H9 (cell line): ENCODE data around the gene ERAS. TPM values are rescaled to one million over a fixed set of nuclear protein-coding genes. Genes with fewer than 3 reads are reported as not detected.
A peak's percentile ranks its signal among the peaks of the same experiment; 100 is the strongest.

Source experiments
- DNase-seq: peaks from one replicate; pipeline ENCODE4 v3.0.0-alpha.2; 2017
- H2AFZ ChIP-seq: one replicate; pipeline ENCODE4 v1.6.1; 2013; ENCODE audit warnings: mild to moderate bottlenecking, low read length, control low read depth, moderate library complexity
- H2AK5ac ChIP-seq: 2 replicates; pipeline ENCODE4 v1.6.1; 2013; ENCODE audit warnings: low read length, control low read depth, mixed read lengths; ENCODE audit not compliant: insufficient read length
- H2BK120ac ChIP-seq: one replicate; pipeline ENCODE4 v1.6.1; 2013; ENCODE audit warnings: low read depth, mild to moderate bottlenecking, low read length, control low read depth, inconsistent platforms; ENCODE audit not compliant: poor library complexity, severe bottlenecking
- H2BK12ac ChIP-seq: 2 replicates; pipeline ENCODE4 v1.6.1; 2013; ENCODE audit warnings: low read length, control low read depth, mixed read lengths, low read depth; ENCODE audit not compliant: insufficient read length
- H2BK15ac ChIP-seq: 2 replicates; pipeline ENCODE4 v1.6.1; 2013; ENCODE audit warnings: low read depth, low read length, control low read depth
- H2BK20ac ChIP-seq: one replicate; pipeline ENCODE4 v1.6.1; 2013; ENCODE audit warnings: low read depth, mild to moderate bottlenecking, low read length, control low read depth, inconsistent platforms; ENCODE audit not compliant: poor library complexity, severe bottlenecking
- H2BK5ac ChIP-seq: 2 replicates; pipeline ENCODE4 v1.6.1; 2013; ENCODE audit warnings: low read length, control low read depth, mixed read lengths; ENCODE audit not compliant: insufficient read length
- H3K14ac ChIP-seq: 2 replicates; pipeline ENCODE4 v1.6.1; 2013; ENCODE audit warnings: low read length, control low read depth; ENCODE audit not compliant: insufficient read depth
- H3K18ac ChIP-seq: 2 replicates; pipeline ENCODE4 v1.6.1; 2013; ENCODE audit warnings: low read depth, mild to moderate bottlenecking, mixed read lengths, low read length, control low read depth; ENCODE audit not compliant: insufficient read length
- H3K23ac ChIP-seq: 2 replicates; pipeline ENCODE4 v1.6.1; 2013; ENCODE audit warnings: low read length, control low read depth, mixed read lengths, low read depth; ENCODE audit not compliant: insufficient read length
- H3K23me2 ChIP-seq: 2 replicates; pipeline ENCODE4 v1.6.1; 2013; ENCODE audit warnings: low read depth, mild to moderate bottlenecking, mixed read lengths, low read length, control low read depth; ENCODE audit not compliant: insufficient read length, poor library complexity, severe bottlenecking
- H3K27ac ChIP-seq: 2 replicates; pipeline ENCODE4 v1.5.1; 2013; ENCODE audit warnings: low read length, control low read depth, mixed read lengths, low read depth; ENCODE audit not compliant: insufficient read length
- H3K27me3 ChIP-seq: 2 replicates; pipeline ENCODE4 v1.6.1; 2013; ENCODE audit warnings: low read length, control low read depth, inconsistent platforms; ENCODE audit not compliant: insufficient read depth
- H3K4ac ChIP-seq: 2 replicates; pipeline ENCODE4 v1.6.1; 2013; ENCODE audit warnings: low read depth, mild to moderate bottlenecking, control low read depth, inconsistent platforms, low read length, moderate library complexity
- H3K4me1 ChIP-seq: 2 replicates; pipeline ENCODE4 v1.6.1; 2013; ENCODE audit warnings: low read length, control low read depth, inconsistent platforms; ENCODE audit not compliant: insufficient read depth
- H3K4me2 ChIP-seq: 2 replicates; pipeline ENCODE4 v1.6.1; 2013; ENCODE audit warnings: low read length, control low read depth, mixed read lengths; ENCODE audit not compliant: insufficient read length, insufficient read depth
- H3K56ac ChIP-seq: 2 replicates; pipeline ENCODE4 v1.6.1; 2013; ENCODE audit warnings: low read depth, mild to moderate bottlenecking, mixed read lengths, low read length, control low read depth; ENCODE audit not compliant: insufficient read length
- H3K79me1 ChIP-seq: 2 replicates; pipeline ENCODE4 v1.6.1; 2013; ENCODE audit warnings: low read depth, mild to moderate bottlenecking, moderate library complexity, low read length, control low read depth, inconsistent platforms; ENCODE audit not compliant: insufficient read depth, poor library complexity, severe bottlenecking
- H3K79me2 ChIP-seq: 2 replicates; pipeline ENCODE4 v1.6.1; 2013; ENCODE audit warnings: low read length, control low read depth, inconsistent platforms; ENCODE audit not compliant: insufficient read depth
- H3K9ac ChIP-seq: 2 replicates; pipeline ENCODE4 v1.6.1; 2013; ENCODE audit warnings: low read length, control low read depth, mixed read lengths; ENCODE audit not compliant: insufficient read length; ENCODE audit errors: extremely low read depth
- H3K9me3 ChIP-seq: one replicate; pipeline ENCODE4 v1.6.1; 2013; ENCODE audit warnings: low read depth, low read length, inconsistent platforms; ENCODE audit not compliant: control insufficient read depth
- H3T11ph ChIP-seq: one replicate; pipeline ENCODE4 v1.6.1; 2013; ENCODE audit warnings: mild to moderate bottlenecking, low read length, control low read depth, inconsistent platforms
- H4K20me1 ChIP-seq: one replicate; pipeline ENCODE4 v1.6.1; 2013; ENCODE audit not compliant: control insufficient read depth, insufficient read length, insufficient read depth
- H4K5ac ChIP-seq: 2 replicates; pipeline ENCODE4 v1.6.1; 2013; ENCODE audit warnings: low read depth, mild to moderate bottlenecking, mixed read lengths, low read length, control low read depth; ENCODE audit not compliant: insufficient read length
- H4K8ac ChIP-seq: replicated peaks from 2 replicates; pipeline ENCODE4 v1.6.1; 2013; ENCODE audit warnings: low read length, control low read depth, mixed read lengths, low read depth; ENCODE audit not compliant: insufficient read length
- H4K91ac ChIP-seq: 2 replicates; pipeline ENCODE4 v1.6.1; 2013; ENCODE audit warnings: low read depth, mild to moderate bottlenecking, moderate library complexity, mixed read lengths, low read length, control low read depth; ENCODE audit not compliant: insufficient read length
- H3K27ac Mint-ChIP-seq, 3 experiments: 2 replicates in 2 of 3; 3 replicates in 1 of 3; pipeline ENCODE4 v1.8.0; 2020 to 2021; ENCODE audit warnings: mixed read lengths in 3 of 3, mild to moderate bottlenecking in 1 of 3, moderate library complexity in 1 of 3
- H3K27me3 Mint-ChIP-seq: 2 replicates; pipeline ENCODE4 v1.8.0; 2021; ENCODE audit warnings: low read depth, mild to moderate bottlenecking, moderate library complexity, mixed read lengths
- H3K36me3 Mint-ChIP-seq, 3 experiments: 2 replicates in 2 of 3; 3 replicates in 1 of 3; pipeline ENCODE4 v1.8.0; 2020 to 2021; ENCODE audit warnings: low read depth in 3 of 3, mixed read lengths in 3 of 3; ENCODE audit not compliant: insufficient read depth in 1 of 3
- H3K4me1 Mint-ChIP-seq, 2 experiments: 2 replicates each; pipeline ENCODE4 v1.8.0; 2020; ENCODE audit warnings: mixed read lengths in 2 of 2
- H3K4me3 Mint-ChIP-seq, 2 experiments: 2 replicates in 1 of 2; 3 replicates in 1 of 2; pipeline ENCODE4 v1.8.0; 2020 to 2021; ENCODE audit warnings: mild to moderate bottlenecking in 2 of 2, mixed read lengths in 2 of 2, moderate library complexity in 1 of 2
- H3K9me3 Mint-ChIP-seq, 2 experiments: 2 replicates in 1 of 2; 3 replicates in 1 of 2; pipeline ENCODE4 v1.8.0; 2020; ENCODE audit warnings: mild to moderate bottlenecking in 2 of 2, mixed read lengths in 2 of 2, moderate library complexity in 1 of 2
- WGBS: extraction: QIAGEN DNeasy Blood & Tissue Kit; methylation state at CpG from one replicate; pipeline ENCODE4 v1.1.7; 2013; ENCODE audit warnings: missing lambda C conversion rate, low lambda C conversion rate, mixed read lengths; ENCODE audit not compliant: insufficient read length; ENCODE audit errors: extremely low coverage; 5-methylcytosine and 5-hydroxymethylcytosine counted together
- total RNA-seq: library from RNA; stranded (reverse); gene quantifications from 2 replicates; pipeline ENCODE4 v1.2.1, GENCODE V29; 2021
- TF ChIP-seq, protein P1 (sequence below): fragments of 200-600 bp; sonication (generic); conservative IDR thresholded peaks from 3 replicates; pipeline ENCODE4 v1.8.0; 2021; ENCODE audit warnings: antibody characterized with exemption, mild to moderate bottlenecking

Gene ERAS
- total RNA-seq, 1 experiment from 2014 or later = not detected

DNA sequence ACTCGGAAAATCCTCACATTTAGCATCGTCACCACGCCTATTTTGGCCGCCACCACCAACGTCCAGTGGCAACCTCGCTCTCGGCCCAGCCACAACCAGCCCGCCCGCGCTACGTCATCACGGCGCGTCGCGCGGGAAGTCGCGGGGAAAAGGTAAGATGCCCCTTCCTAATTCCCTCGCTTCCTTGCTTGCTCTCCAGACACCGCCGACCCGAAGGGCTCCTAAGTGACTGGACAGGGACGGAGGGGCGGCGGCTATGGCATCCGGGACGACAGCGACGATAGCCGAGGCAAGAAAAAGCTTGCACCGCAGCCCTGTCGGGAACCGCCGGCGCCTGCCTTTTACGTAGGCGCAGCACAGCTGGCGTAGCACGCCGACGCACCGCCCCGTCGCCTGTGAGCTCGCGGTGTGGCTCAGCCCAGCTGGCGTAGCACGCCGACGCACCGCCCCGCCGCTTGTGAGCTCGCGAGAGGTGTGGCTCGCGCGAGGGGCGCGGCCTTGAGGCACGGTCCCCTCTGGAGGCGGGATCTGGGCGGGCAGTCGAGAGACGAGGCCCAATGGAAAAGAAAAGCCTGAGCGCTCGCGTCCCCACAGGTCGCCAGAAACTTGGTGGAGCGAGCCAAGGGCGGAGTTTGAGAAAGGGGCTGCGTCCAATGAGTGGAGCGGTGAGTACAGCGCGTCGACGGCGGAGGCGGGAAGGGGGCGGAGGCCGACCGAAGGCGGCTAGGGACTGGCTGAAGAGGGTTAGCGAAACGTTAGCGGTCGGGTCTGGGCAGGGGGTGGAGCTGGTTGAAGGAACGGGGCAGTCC is 24.8 kb upstream of the ERAS start, which contains the start of gene HDAC6:
HDAC6 (plus strand) TSS at position 788 of the 809 bp plus-strand sequence. CDS start 626 bp downstream, outside the sequence.
- Mint-ChIP-seq H3K4me3 (peak within 1 kb of the TSS; percentile 88 to 95), H3K27me3 (no peaks in the 10 kb centered on the region), H3K27ac (peak within 1 kb of the TSS; percentile 99 to 100 (median 99)), H3K9me3 (peaks cover 73 to 74% of the 10 kb centered on the region in 2 experiments), H3K36me3 (peaks cover 18 to 33% (median 31%) of the 10 kb centered on the region in 3 experiments), H3K4me1 (peaks cover 5 to 12% of the 10 kb centered on the region in 2 experiments)
- H4K91ac ChIP-seq = no peak within 1 kb of the TSS
- peak within 1 kb of the TSS; percentile 98 for H3K18ac ChIP-seq
- no peaks in the 10 kb centered on the region for H3K4me1 ChIP-seq
- H4K5ac ChIP-seq = no peak within 1 kb of the TSS
- no peak within 1 kb of the TSS for H2AFZ ChIP-seq
- H2BK15ac ChIP-seq = no peak within 1 kb of the TSS
- H4K8ac ChIP-seq = no peak within 1 kb of the TSS
- peak; percentile 98 for DNase-seq
- WGBS = no CpG with 5 or more reads among the region's 89 CpGs
- peak within 1 kb of the TSS; percentile 73 for H3K27ac ChIP-seq
- H3K4ac ChIP-seq = no peak within 1 kb of the TSS; the same call in 1 of the 2 replicates
- H3K9ac ChIP-seq = peak within 1 kb of the TSS; percentile 95
- H2BK20ac ChIP-seq = no peak within 1 kb of the TSS
- no peaks in the 10 kb centered on the region for H3K79me2 ChIP-seq
- H3K4me2 ChIP-seq = peak within 1 kb of the TSS; percentile 87
- no peak within 1 kb of the TSS for H3T11ph ChIP-seq
- H3K79me1 ChIP-seq = no peaks in the 10 kb centered on the region
- H2BK12ac ChIP-seq = peak within 1 kb of the TSS; percentile 45
- no peak within 1 kb of the TSS for H3K56ac ChIP-seq
- H3K23me2 ChIP-seq = peaks cover 3% of the 10 kb centered on the region
- peak within 1 kb of the TSS; percentile 99 for H3K14ac ChIP-seq
- no peak within 1 kb of the TSS for H2AK5ac ChIP-seq
- H2BK5ac ChIP-seq = peak within 1 kb of the TSS; percentile 58
- no peaks in the 10 kb centered on the region for H4K20me1 ChIP-seq
- no peaks in the 10 kb centered on the region for H3K27me3 ChIP-seq
- TF ChIP-seq, protein P1, sequence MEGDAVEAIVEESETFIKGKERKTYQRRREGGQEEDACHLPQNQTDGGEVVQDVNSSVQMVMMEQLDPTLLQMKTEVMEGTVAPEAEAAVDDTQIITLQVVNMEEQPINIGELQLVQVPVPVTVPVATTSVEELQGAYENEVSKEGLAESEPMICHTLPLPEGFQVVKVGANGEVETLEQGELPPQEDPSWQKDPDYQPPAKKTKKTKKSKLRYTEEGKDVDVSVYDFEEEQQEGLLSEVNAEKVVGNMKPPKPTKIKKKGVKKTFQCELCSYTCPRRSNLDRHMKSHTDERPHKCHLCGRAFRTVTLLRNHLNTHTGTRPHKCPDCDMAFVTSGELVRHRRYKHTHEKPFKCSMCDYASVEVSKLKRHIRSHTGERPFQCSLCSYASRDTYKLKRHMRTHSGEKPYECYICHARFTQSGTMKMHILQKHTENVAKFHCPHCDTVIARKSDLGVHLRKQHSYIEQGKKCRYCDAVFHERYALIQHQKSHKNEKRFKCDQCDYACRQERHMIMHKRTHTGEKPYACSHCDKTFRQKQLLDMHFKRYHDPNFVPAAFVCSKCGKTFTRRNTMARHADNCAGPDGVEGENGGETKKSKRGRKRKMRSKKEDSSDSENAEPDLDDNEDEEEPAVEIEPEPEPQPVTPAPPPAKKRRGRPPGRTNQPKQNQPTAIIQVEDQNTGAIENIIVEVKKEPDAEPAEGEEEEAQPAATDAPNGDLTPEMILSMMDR = no peak
- H3K9me3 ChIP-seq = no peaks in the 10 kb centered on the region
- peak within 1 kb of the TSS; percentile 93 for H2BK120ac ChIP-seq
- no peak within 1 kb of the TSS for H3K23ac ChIP-seq
